A549 (cell line): ENCODE results near the gene TSHR. TPM values are rescaled to one million over a fixed set of nuclear protein-coding genes. Genes with fewer than 3 reads are reported as not detected.
A peak's percentile ranks its signal among the peaks of the same experiment; 100 is the strongest.

ENCODE experiments used
- ATAC-seq, 2 experiments: fragments of 200-7000 bp in 1 of 2; fragments of >200 bp in 1 of 2; cut with Nextera tagmentation in 1 of 2; cut with Tn5 transposase in 1 of 2; 3 replicates each; pipeline versions ENCODE4 v1.8.0 to v1.9.1; 2018 to 2020; ENCODE audit warnings: mild to moderate bottlenecking in 1 of 2, moderate library complexity in 1 of 2
- CTCF ChIA-PET: fragments of 300-600 bp; sonication (Branson Sonifier 250); formaldehyde crosslinking; extraction: SDS; loops from one replicate; lab custom pipeline; 2021; ENCODE audit warnings: antibody characterized with exemption, inconsistent platforms; lab: Yijun Ruan, JAX
- POLR2A ChIA-PET: fragments of 350-600 bp; formaldehyde crosslinking; extraction: SDS; loops from one replicate; lab custom pipeline; 2021; ENCODE audit warnings: antibody characterized with exemption, inconsistent platforms; lab: Yijun Ruan, JAX
- DNase-seq, 2 experiments: peaks; one replicate each; pipeline versions ENCODE4 v3.0.0 to v3.0.0-alpha.2; 2011 to 2016; ENCODE audit warnings: low read depth in 1 of 2, low spot score in 1 of 2
- FAIRE-seq: peaks from 2 replicates; lab custom pipeline; 2011; peaks lifted over from hg19 to GRCh38; lab: Jason Lieb, UNC
- H3K27ac ChIP-seq, 2 experiments: fragments of >200 bp; sonication (Bioruptor Twin); formaldehyde crosslinking; 3 replicates each; pipeline ENCODE4 v1.5.1; 2016 to 2017
- H3K4me1 ChIP-seq: fragments of >200 bp; sonication (Bioruptor Twin); formaldehyde crosslinking; 3 replicates; pipeline ENCODE4 v1.6.1; 2016
- H3K4me2 ChIP-seq: fragments of >200 bp; sonication (Bioruptor Twin); formaldehyde crosslinking; 3 replicates; pipeline ENCODE4 v1.6.1; 2016
- H3K4me3 ChIP-seq: fragments of >200 bp; sonication (Bioruptor Twin); formaldehyde crosslinking; 3 replicates; pipeline ENCODE4 v1.5.1; 2016
- H3K9me3 ChIP-seq: fragments of >200 bp; sonication (Bioruptor Twin); formaldehyde crosslinking; 3 replicates; pipeline ENCODE4 v1.6.1; 2016
- CHD4 ChIP-seq: fragments of 200-600 bp; sonication (generic); IDR thresholded peaks from 2 replicates; pipeline ENCODE4 v1.6.1; 2016; ENCODE audit warnings: antibody characterized with exemption, mild to moderate bottlenecking, borderline replicate concordance
- EHMT2 ChIP-seq: fragments of 200-600 bp; sonication (generic); IDR thresholded peaks from 2 replicates; pipeline ENCODE4 v1.6.1; 2016; ENCODE audit warnings: antibody characterized with exemption, low read depth, mild to moderate bottlenecking, moderate library complexity
- HDAC2 ChIP-seq: fragments of 200-600 bp; sonication (generic); IDR thresholded peaks from 2 replicates; pipeline ENCODE4 v1.6.1; 2016
- HOXB13 ChIP-seq: fragments of 250-450 bp; sonication (Bioruptor Pico); IDR thresholded peaks from 2 replicates; pipeline ENCODE4 v1.5.0; 2020; ENCODE audit warnings: low read depth, mild to moderate bottlenecking, moderate library complexity
- HOXB5 ChIP-seq: fragments of 250-450 bp; sonication (Bioruptor Pico); IDR thresholded peaks from 2 replicates; pipeline ENCODE4 v1.5.0; 2020; ENCODE audit warnings: mild to moderate bottlenecking, moderate library complexity
- JUN ChIP-seq, 2 experiments: fragments of >200 bp; sonication (Bioruptor Twin); formaldehyde crosslinking; IDR thresholded peaks; 2 replicates in 1 of 2; 3 replicates in 1 of 2; pipeline ENCODE4 v1.6.1; 2016 to 2017
- JUNB ChIP-seq: fragments of >200 bp; sonication (Bioruptor Twin); formaldehyde crosslinking; IDR thresholded peaks from 2 replicates; pipeline ENCODE4 v1.6.1; 2016
- KDM5A ChIP-seq: fragments of 200-600 bp; sonication (generic); IDR thresholded peaks from 2 replicates; pipeline ENCODE4 v1.6.1; 2016; ENCODE audit warnings: antibody characterized with exemption, mild to moderate bottlenecking
- MAFK ChIP-seq: fragments of 450-650 bp; IDR thresholded peaks from 2 replicates; pipeline ENCODE4 v1.6.1; 2014; ENCODE audit not compliant: partially characterized antibody
- MAZ ChIP-seq: fragments of 150-350 bp; IDR thresholded peaks from 2 replicates; pipeline ENCODE4 v1.6.1; 2014; ENCODE audit warnings: antibody characterized with exemption, low read depth, low read length, borderline replicate concordance
- MYC ChIP-seq: IDR thresholded peaks from 2 replicates; pipeline ENCODE4 v1.6.1; 2012; ENCODE audit warnings: mild to moderate bottlenecking, inconsistent platforms, low read length, improper control_type of control experiment, borderline replicate concordance
- NR3C1 ChIP-seq: fragments of >200 bp; sonication (Bioruptor Twin); formaldehyde crosslinking; IDR thresholded peaks from 3 replicates; pipeline ENCODE4 v1.6.1; 2017
- PHF8 ChIP-seq: fragments of 200-600 bp; sonication (generic); IDR thresholded peaks from 2 replicates; pipeline ENCODE4 v1.6.1; 2016; ENCODE audit warnings: low read depth, mild to moderate bottlenecking, antibody characterized with exemption, moderate library complexity, borderline replicate concordance
- RARB ChIP-seq: fragments of 250-450 bp; sonication (Bioruptor Pico); IDR thresholded peaks from 2 replicates; pipeline ENCODE4 v1.8.0; 2021; ENCODE audit warnings: mild to moderate bottlenecking, moderate library complexity
- RFX5 ChIP-seq: fragments of 450-650 bp; IDR thresholded peaks from 2 replicates; pipeline ENCODE4 v1.7.1; 2014; ENCODE audit warnings: antibody characterized with exemption, mild to moderate bottlenecking, moderate library complexity
- RNF2 ChIP-seq: fragments of 200-600 bp; sonication (generic); IDR thresholded peaks from 2 replicates; pipeline ENCODE4 v1.6.1; 2016; ENCODE audit warnings: low read depth, mild to moderate bottlenecking, antibody characterized with exemption, moderate library complexity, borderline replicate concordance
- TP53 ChIP-seq: fragments of 250-450 bp; sonication (Bioruptor Pico); IDR thresholded peaks from 2 replicates; pipeline ENCODE4 v1.5.0; 2021; ENCODE audit warnings: mild to moderate bottlenecking, moderate library complexity
- ZC3H11A ChIP-seq: fragments of 450-650 bp; IDR thresholded peaks from 2 replicates; pipeline ENCODE4 v1.6.1; 2014; ENCODE audit warnings: antibody characterized with exemption, mild to moderate bottlenecking
- ZNF302 ChIP-seq: fragments of 250-450 bp; sonication (Bioruptor Pico); IDR thresholded peaks from 2 replicates; pipeline ENCODE4 v1.9.0; 2021; ENCODE audit warnings: inconsistent platforms, mild to moderate bottlenecking, moderate library complexity
- WGBS: methylation state at CpG from one replicate; pipeline ENCODE4 v1.1.6; 2017; ENCODE audit errors: missing lambda C conversion rate; 5-methylcytosine and 5-hydroxymethylcytosine counted together
- polyA plus RNA-seq, 4 experiments: library from polyadenylated mRNA; depleted of rRNA in 3 of 4; stranded (reverse); fragments of >200 nt; fragmentation: RNase III in 1 of 4; extraction: RNeasy Plus Mini Kit Qiagen cat#74134 plus additional on column Dnase treatment in 1 of 4; gene quantifications; 2 replicates in 3 of 4; 3 replicates in 1 of 4; pipeline ENCODE4 v1.2.3, GENCODE V29; 2011 to 2017
- TF ChIP-seq, protein P1 (sequence below): fragments of >200 bp; sonication (Bioruptor Twin); formaldehyde crosslinking; IDR thresholded peaks from 3 replicates; pipeline ENCODE4 v1.5.1; 2016
- TF ChIP-seq, protein P2 (sequence below): fragments of 250-450 bp; sonication (Bioruptor Pico); IDR thresholded peaks from 2 replicates; pipeline ENCODE4 v1.5.0; 2020; ENCODE audit warnings: low read depth, mild to moderate bottlenecking, moderate library complexity

Gene TSHR
- polyA plus RNA-seq, 2 of the 4 experiments (the other 2 are of a cell fraction), result not detected

DNA sequence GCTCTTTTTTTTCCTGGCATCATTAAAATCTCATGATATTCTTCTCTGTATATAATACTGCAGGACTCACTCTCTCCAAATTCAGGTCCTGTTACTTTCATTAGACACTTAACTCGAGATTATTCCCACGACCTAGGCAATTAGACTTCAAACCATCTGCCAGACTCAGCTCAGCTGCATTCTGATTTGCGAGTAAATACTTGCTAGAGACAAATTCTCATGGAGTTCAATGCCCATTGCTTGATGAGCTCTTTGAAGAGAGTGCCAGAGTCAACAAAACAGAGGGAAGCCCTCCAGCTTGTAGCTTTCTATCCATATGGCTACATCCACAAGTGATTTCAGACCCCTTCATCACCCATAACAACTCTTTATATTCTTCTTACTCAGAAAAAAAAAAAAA, 177.0 kb downstream of the TSHR start:
- ChIA-PET POLR2A (no interaction called here), CTCF (interaction anchor here (0.7 kb wide), 1 partner anchor 1578 kb away, joined by 3 read pairs; no protein-coding TSS in a partner anchor)
- Histone ChIP-seq H3K4me3 (no peak overlapping the region), H3K4me2 (no peak overlapping the region), H3K9me3 (no peaks in the 10 kb centered on the region), H3K27ac (no peak overlapping the region)
- FAIRE-seq (no peak), DNase-seq (no peak)
- TF ChIP-seq JUNB, result no peak
- TF ChIP-seq ZC3H11A, result no peak
- TF ChIP-seq, protein P1, sequence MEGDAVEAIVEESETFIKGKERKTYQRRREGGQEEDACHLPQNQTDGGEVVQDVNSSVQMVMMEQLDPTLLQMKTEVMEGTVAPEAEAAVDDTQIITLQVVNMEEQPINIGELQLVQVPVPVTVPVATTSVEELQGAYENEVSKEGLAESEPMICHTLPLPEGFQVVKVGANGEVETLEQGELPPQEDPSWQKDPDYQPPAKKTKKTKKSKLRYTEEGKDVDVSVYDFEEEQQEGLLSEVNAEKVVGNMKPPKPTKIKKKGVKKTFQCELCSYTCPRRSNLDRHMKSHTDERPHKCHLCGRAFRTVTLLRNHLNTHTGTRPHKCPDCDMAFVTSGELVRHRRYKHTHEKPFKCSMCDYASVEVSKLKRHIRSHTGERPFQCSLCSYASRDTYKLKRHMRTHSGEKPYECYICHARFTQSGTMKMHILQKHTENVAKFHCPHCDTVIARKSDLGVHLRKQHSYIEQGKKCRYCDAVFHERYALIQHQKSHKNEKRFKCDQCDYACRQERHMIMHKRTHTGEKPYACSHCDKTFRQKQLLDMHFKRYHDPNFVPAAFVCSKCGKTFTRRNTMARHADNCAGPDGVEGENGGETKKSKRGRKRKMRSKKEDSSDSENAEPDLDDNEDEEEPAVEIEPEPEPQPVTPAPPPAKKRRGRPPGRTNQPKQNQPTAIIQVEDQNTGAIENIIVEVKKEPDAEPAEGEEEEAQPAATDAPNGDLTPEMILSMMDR, result no peak
- TF ChIP-seq KDM5A, result no peak
- no peak for TF ChIP-seq JUN (IDR thresholded peaks at IDR 0.05)
- no peak for TF ChIP-seq EHMT2
- TF ChIP-seq HOXB5, result no peak
- no peak for TF ChIP-seq RFX5
- TF ChIP-seq, protein P2, sequence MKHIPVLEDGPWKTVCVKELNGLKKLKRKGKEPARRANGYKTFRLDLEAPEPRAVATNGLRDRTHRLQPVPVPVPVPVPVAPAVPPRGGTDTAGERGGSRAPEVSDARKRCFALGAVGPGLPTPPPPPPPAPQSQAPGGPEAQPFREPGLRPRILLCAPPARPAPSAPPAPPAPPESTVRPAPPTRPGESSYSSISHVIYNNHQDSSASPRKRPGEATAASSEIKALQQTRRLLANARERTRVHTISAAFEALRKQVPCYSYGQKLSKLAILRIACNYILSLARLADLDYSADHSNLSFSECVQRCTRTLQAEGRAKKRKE (CRISPR knock-in tag), result no peak
- no peak for TF ChIP-seq MYC
- no peak for TF ChIP-seq ZNF302 (CRISPR knock-in tag)
- TF ChIP-seq NR3C1, result no peak
- no peak for TF ChIP-seq HDAC2
- TF ChIP-seq RARB (CRISPR knock-in tag), result no peak
- TF ChIP-seq, all 56 proteins: peak for 0
- WGBS, result 0% methylated on average over 3 of the region's 3 CpGs
- H3K4me1 ChIP-seq, result no peaks in the 10 kb centered on the region
- ATAC-seq, result no peak

DNA sequence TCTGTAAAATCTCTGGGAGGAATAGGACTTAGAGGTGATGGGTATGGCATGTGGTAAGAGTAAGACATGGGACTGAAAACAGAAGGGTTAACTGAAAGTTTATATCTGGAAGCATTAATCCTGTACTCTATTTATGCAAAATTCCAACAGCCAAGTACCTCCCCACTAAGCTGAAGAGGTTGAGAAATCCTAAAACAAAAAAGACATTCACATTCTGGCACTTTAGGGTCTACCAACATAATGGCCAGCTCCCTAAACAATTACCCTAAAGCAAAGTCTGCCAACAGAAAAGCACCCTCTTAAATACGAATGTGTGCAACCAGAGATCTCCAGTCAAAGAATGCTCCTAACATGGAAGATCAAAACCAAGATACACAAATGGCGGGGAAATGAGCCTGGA, 178.0 kb downstream of the TSHR start:
- ChIA-PET CTCF (interaction anchor here (0.7 kb wide), 1 partner anchor 1579 kb away, joined by 3 read pairs; no protein-coding TSS in a partner anchor), POLR2A (no interaction called here)
- no peaks in the 10 kb centered on the region for H3K9me3 ChIP-seq
- H3K4me1 ChIP-seq, result no peaks in the 10 kb centered on the region
- no peak for ATAC-seq
- DNase-seq, result no peak
- no peak for TF ChIP-seq TP53 (CRISPR knock-in tag)
- no peak for TF ChIP-seq MAZ
- no peak for TF ChIP-seq MAFK
- FAIRE-seq, result no peak
- H3K4me3 ChIP-seq, result no peak overlapping the region
- WGBS, result 8% methylated on average over 2 of the region's 2 CpGs
- no peak overlapping the region for H3K4me2 ChIP-seq
- no peak overlapping the region for H3K27ac ChIP-seq

DNA sequence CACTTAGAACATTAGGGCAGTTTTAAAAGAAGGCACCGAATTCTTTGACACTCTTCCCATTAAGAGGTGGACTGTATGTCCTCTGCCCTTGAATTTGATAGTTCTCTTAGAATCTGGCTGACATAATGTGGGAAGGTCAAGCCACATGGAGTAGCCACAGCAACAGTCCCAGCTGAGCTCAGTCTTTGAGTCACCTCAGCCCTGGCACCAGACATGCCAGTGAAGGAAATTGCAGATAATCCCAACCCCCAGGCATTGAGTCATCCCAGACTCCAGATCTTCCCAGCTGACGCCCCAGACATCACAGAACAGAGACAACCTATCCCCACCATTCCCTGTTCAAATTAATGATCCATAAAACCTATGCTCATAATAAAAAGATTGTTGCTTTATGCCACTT, 181.9 kb downstream of the TSHR start:
- POLR2A ChIA-PET, result interaction anchor here (0.9 to 1.6 kb wide), 2 partner anchors 33 to 82 kb away, joined by 3 to 5 read pairs; no protein-coding TSS in a partner anchor
- DNase-seq (peak; percentile 12 to 41), ATAC-seq (peak; percentile 72 to 96)
- Histone ChIP-seq H3K27ac (no peak overlapping the region), H3K9me3 (no peaks in the 10 kb centered on the region)
- TF ChIP-seq NR3C1, result no peak
- TF ChIP-seq JUN (IDR thresholded peaks at IDR 0.05), result no peak
- TF ChIP-seq HOXB13 (CRISPR knock-in tag), result no peak
- no peak for TF ChIP-seq RFX5
- TF ChIP-seq PHF8, result no peak
- TF ChIP-seq RNF2, result no peak
- no peak for TF ChIP-seq CHD4
- TF ChIP-seq, all 56 proteins: peak for 0
- Histone ChIP-seq H3K4me3 (no peak overlapping the region), H3K4me2 (no peak overlapping the region), H3K4me1 (no peaks in the 10 kb centered on the region)
- CTCF ChIA-PET, result interaction anchor here (1.1 kb wide), 1 partner anchor 35 kb away, joined by 6 read pairs; no protein-coding TSS in a partner anchor
- WGBS, result 7% methylated on average over 2 of the region's 2 CpGs
- FAIRE-seq, result no peak
